GM18909 (cell line): ENCODE results near the gene PLXNB3.
"Not testable (repeated sequence)": the region's sequence is repeated elsewhere in the genome, so short reads cannot be mapped to it uniquely, and the experiment has no call there.

Source experiments
- ATAC-seq: cut with Tn5 transposase; IDR thresholded peaks from one replicate; pipeline ENCODE4 v1.9.1; 2021; ENCODE audit warnings: mild to moderate bottlenecking; ENCODE audit not compliant: unreplicated experiment, poor library complexity

Gene PLXNB3

GRCh38 chrX:153749017-153749416, 15.0 kb upstream of the PLXNB3 start:
- ATAC-seq = not testable (repeated sequence)

GRCh38 chrX:153750127-153750774, 13.8 kb upstream of the PLXNB3 start:
- no peak for ATAC-seq

GRCh38 chrX:153755136-153755535, 8.9 kb upstream of the PLXNB3 start:
- no peak for ATAC-seq

- ATAC-seq = no peak
Measured at GRCh38 chrX:153761863-153762262, 2.2 kb upstream of the PLXNB3 start.

- no peak for ATAC-seq
Measured at GRCh38 chrX:153762626-153763173, 1.3 kb upstream of the PLXNB3 start.

GRCh38 chrX:153763298-153763932, 634 bp upstream of the PLXNB3 start:
- ATAC-seq = no peak

GRCh38 chrX:153764786-153765137, 713 bp downstream of the PLXNB3 start:
- ATAC-seq = no peak

GRCh38 chrX:153765138-153766079, 1.4 kb downstream of the PLXNB3 start:
- no peak for ATAC-seq

GRCh38 chrX:153766098-153766817, 2.2 kb downstream of the PLXNB3 start:
- ATAC-seq = no peak

GRCh38 chrX:153766871-153767673, 3.0 kb downstream of the PLXNB3 start:
- no peak for ATAC-seq

GRCh38 chrX:153767674-153768055, 3.6 kb downstream of the PLXNB3 start:
- no peak for ATAC-seq

- no peak for ATAC-seq
Measured at GRCh38 chrX:153768311-153769157, 4.5 kb downstream of the PLXNB3 start.

- ATAC-seq = no peak
Measured at GRCh38 chrX:153769158-153769864, 5.3 kb downstream of the PLXNB3 start.

- no peak for ATAC-seq
Measured at GRCh38 chrX:153769865-153770600, 6.0 kb downstream of the PLXNB3 start.

GRCh38 chrX:153770601-153771414, 6.8 kb downstream of the PLXNB3 start:
- ATAC-seq = no peak
